Rectal smooth muscle tissue (tissue), 1 donor: ENCODE data around the gene ARFGAP1.

Experiments used
- H3K27ac ChIP-seq: one replicate; pipeline ENCODE4 v1.7.0; 2013; ENCODE audit warnings: low read depth, low read length, inconsistent platforms
- H3K27me3 ChIP-seq: one replicate; pipeline ENCODE4 v1.7.0; 2013; ENCODE audit warnings: low read length; ENCODE audit not compliant: control insufficient read depth, insufficient read depth
- H3K36me3 ChIP-seq: one replicate; pipeline ENCODE4 v1.7.0; 2013; ENCODE audit warnings: low read length; ENCODE audit not compliant: control insufficient read depth, insufficient read depth
- H3K4me1 ChIP-seq: one replicate; pipeline ENCODE4 v1.7.0; 2013; ENCODE audit warnings: low read length; ENCODE audit not compliant: control insufficient read depth, insufficient read depth
- H3K4me3 ChIP-seq: one replicate; pipeline ENCODE4 v1.7.0; 2013; ENCODE audit warnings: low read length
- H3K9ac ChIP-seq: one replicate; pipeline ENCODE4 v1.7.0; 2013; ENCODE audit warnings: low read length

ARFGAP1 gene

GRCh38 chr20:63256954-63257353 lies 15.7 kb upstream of the ARFGAP1 start:
- no peaks in the 10 kb centered on the region for H3K36me3 ChIP-seq
- H3K4me3 ChIP-seq: no peak overlapping the region
- no peak overlapping the region for H3K27ac ChIP-seq
- peaks cover 32% of the 10 kb centered on the region for H3K27me3 ChIP-seq
- H3K4me1 ChIP-seq: no peaks in the 10 kb centered on the region
- H3K9ac ChIP-seq: no peak overlapping the region

GRCh38 chr20:63257629-63258028 lies 15.0 kb upstream of the ARFGAP1 start:
- Histone ChIP-seq H3K36me3 (no peaks in the 10 kb centered on the region), H3K27me3 (peaks cover 27% of the 10 kb centered on the region), H3K9ac (no peak overlapping the region), H3K4me1 (no peaks in the 10 kb centered on the region), H3K4me3 (no peak overlapping the region), H3K27ac (no peak overlapping the region)

- Histone ChIP-seq H3K4me3 (no peak overlapping the region), H3K27me3 (peaks cover 19% of the 10 kb centered on the region), H3K36me3 (no peaks in the 10 kb centered on the region), H3K4me1 (no peaks in the 10 kb centered on the region), H3K27ac (no peak overlapping the region), H3K9ac (no peak overlapping the region)
These were observed 13.8 kb upstream of the ARFGAP1 start for GRCh38 chr20:63258781-63259180.

GRCh38 chr20:63259734-63260460 lies 12.7 kb upstream of the ARFGAP1 start:
- no peak overlapping the region for H3K9ac ChIP-seq
- H3K4me3 ChIP-seq: no peak overlapping the region
- peaks cover 16% of the 10 kb centered on the region for H3K27me3 ChIP-seq
- no peak overlapping the region for H3K27ac ChIP-seq
- no peaks in the 10 kb centered on the region for H3K4me1 ChIP-seq
- no peaks in the 10 kb centered on the region for H3K36me3 ChIP-seq

- H3K36me3 ChIP-seq: no peaks in the 10 kb centered on the region
- H3K27ac ChIP-seq: no peak overlapping the region
- H3K27me3 ChIP-seq: peaks cover 11% of the 10 kb centered on the region
- no peak overlapping the region for H3K4me3 ChIP-seq
- H3K4me1 ChIP-seq: no peaks in the 10 kb centered on the region
- H3K9ac ChIP-seq: no peak overlapping the region
These were observed 12.1 kb upstream of the ARFGAP1 start for GRCh38 chr20:63260521-63260920.

GRCh38 chr20:63261060-63261794 lies 11.4 kb upstream of the ARFGAP1 start:
- H3K4me3 ChIP-seq: no peak overlapping the region

GRCh38 chr20:63261795-63262528 lies 10.7 kb upstream of the ARFGAP1 start:
- H3K36me3 ChIP-seq: no peaks in the 10 kb centered on the region
- H3K27me3 ChIP-seq: no peaks in the 10 kb centered on the region
- no peak overlapping the region for H3K9ac ChIP-seq
- no peaks in the 10 kb centered on the region for H3K4me1 ChIP-seq
- no peak overlapping the region for H3K4me3 ChIP-seq
- H3K27ac ChIP-seq: no peak overlapping the region

More at GRCh38 chr20:63261060-63261794, 11.4 kb upstream of the ARFGAP1 start:
- H3K9ac ChIP-seq: no peak overlapping the region
- no peaks in the 10 kb centered on the region for H3K4me1 ChIP-seq
- H3K27ac ChIP-seq: no peak overlapping the region
- H3K27me3 ChIP-seq: peaks cover 6% of the 10 kb centered on the region
- H3K36me3 ChIP-seq: no peaks in the 10 kb centered on the region

- no peaks in the 10 kb centered on the region for H3K4me1 ChIP-seq
- no peaks in the 10 kb centered on the region for H3K27me3 ChIP-seq
- no peak overlapping the region for H3K4me3 ChIP-seq
- H3K9ac ChIP-seq: no peak overlapping the region
- H3K36me3 ChIP-seq: no peaks in the 10 kb centered on the region
- no peak overlapping the region for H3K27ac ChIP-seq
These were observed 9.8 kb upstream of the ARFGAP1 start for GRCh38 chr20:63262836-63263235.

GRCh38 chr20:63264000-63264399 lies 8.6 kb upstream of the ARFGAP1 start:
- Histone ChIP-seq H3K9ac (no peak overlapping the region), H3K4me3 (no peak overlapping the region), H3K4me1 (no peaks in the 10 kb centered on the region), H3K27ac (no peak overlapping the region), H3K36me3 (no peaks in the 10 kb centered on the region), H3K27me3 (no peaks in the 10 kb centered on the region)

- Histone ChIP-seq H3K27me3 (no peaks in the 10 kb centered on the region), H3K4me1 (no peaks in the 10 kb centered on the region), H3K27ac (no peak overlapping the region), H3K36me3 (no peaks in the 10 kb centered on the region), H3K4me3 (no peak overlapping the region), H3K9ac (no peak overlapping the region)
These were observed 8.1 kb upstream of the ARFGAP1 start for GRCh38 chr20:63264519-63264918.

- Histone ChIP-seq H3K4me1 (no peaks in the 10 kb centered on the region), H3K36me3 (no peaks in the 10 kb centered on the region), H3K4me3 (no peak overlapping the region), H3K27me3 (no peaks in the 10 kb centered on the region), H3K27ac (no peak overlapping the region), H3K9ac (no peak overlapping the region)
These were observed 6.6 kb upstream of the ARFGAP1 start for GRCh38 chr20:63265891-63266515.

- H3K4me1 ChIP-seq: no peaks in the 10 kb centered on the region
- no peak overlapping the region for H3K27ac ChIP-seq
- no peaks in the 10 kb centered on the region for H3K27me3 ChIP-seq
- H3K4me3 ChIP-seq: no peak overlapping the region
- no peak overlapping the region for H3K9ac ChIP-seq
- no peaks in the 10 kb centered on the region for H3K36me3 ChIP-seq
These were observed 4.9 kb upstream of the ARFGAP1 start for GRCh38 chr20:63267691-63268090.
